NOMO-1 (cell line): Measurements from ENCODE around the gene EPB41L5.
"Not testable (repeated sequence)": the region's sequence is repeated elsewhere in the genome, so short reads cannot be mapped to it uniquely, and the experiment has no call there.

Experiments used
- DNase-seq, 2 experiments: peaks; one replicate each; lab custom pipeline; 2025; ENCODE audit not compliant: unreplicated experiment in 2 of 2; lab: John Stamatoyannopoulos, UW

The EPB41L5 gene

GRCh38 chr2:120189189-120189588 lies 176.3 kb downstream of the EPB41L5 start:
- no peak for DNase-seq

GRCh38 chr2:120192280-120192679 lies 179.4 kb downstream of the EPB41L5 start:
- DNase-seq: no peak

GRCh38 chr2:120195553-120195952 lies 182.7 kb downstream of the EPB41L5 start:
- no peak for DNase-seq

GRCh38 chr2:120199817-120200459 lies 187.1 kb downstream of the EPB41L5 start:
- DNase-seq: not testable (repeated sequence)

- DNase-seq: peak in 1 of 2 experiments; percentile 19
Measured at GRCh38 chr2:120203251-120204021, 190.6 kb downstream of the EPB41L5 start.

GRCh38 chr2:120204022-120204405 lies 191.1 kb downstream of the EPB41L5 start:
- no peak for DNase-seq

- DNase-seq: no peak
Measured at GRCh38 chr2:120204417-120204816, 191.5 kb downstream of the EPB41L5 start.

- no peak for DNase-seq
Measured at GRCh38 chr2:120204945-120205670, 192.2 kb downstream of the EPB41L5 start.

GRCh38 chr2:120206022-120206581 lies 193.2 kb downstream of the EPB41L5 start:
- no peak for DNase-seq

- DNase-seq: no peak
Measured at GRCh38 chr2:120208381-120209353, 195.8 kb downstream of the EPB41L5 start.

GRCh38 chr2:120209427-120210269 lies 196.8 kb downstream of the EPB41L5 start:
- no peak for DNase-seq

- no peak for DNase-seq
Measured at GRCh38 chr2:120210270-120210693, 197.4 kb downstream of the EPB41L5 start.

GRCh38 chr2:120218181-120218580 lies 205.3 kb downstream of the EPB41L5 start:
- DNase-seq: no peak

GRCh38 chr2:120219291-120219690 lies 206.4 kb downstream of the EPB41L5 start:
- no peak for DNase-seq

- DNase-seq: no peak
Measured at GRCh38 chr2:120219766-120220165, 206.9 kb downstream of the EPB41L5 start.

- DNase-seq: no peak
Measured at GRCh38 chr2:120220756-120221155, 207.9 kb downstream of the EPB41L5 start.

- no peak for DNase-seq
Measured at GRCh38 chr2:120221616-120222015, 208.7 kb downstream of the EPB41L5 start.

GRCh38 chr2:120222186-120223033 lies 209.5 kb downstream of the EPB41L5 start:
- no peak for DNase-seq
